NOMO-1 treated with DMSO at 0.1 percent for 48 hours (cell line): ENCODE data around the gene TRIM47.
A peak's percentile ranks its signal among the peaks of the same experiment; 100 is the strongest.
"Not testable (repeated sequence)": the region's sequence is repeated elsewhere in the genome, so short reads cannot be mapped to it uniquely, and the experiment has no call there.

Source experiments
- DNase-seq: peaks from one replicate; lab custom pipeline; 2025; ENCODE audit not compliant: unreplicated experiment; lab: John Stamatoyannopoulos, UW

The TRIM47 gene

GRCh38 chr17:75892556-75893224 lies 14.3 kb upstream of the TRIM47 start:
- DNase-seq, result no peak

GRCh38 chr17:75891605-75892555 lies 13.5 kb upstream of the TRIM47 start:
- no peak for DNase-seq

- DNase-seq, result no peak
These were observed 12.7 kb upstream of the TRIM47 start for GRCh38 chr17:75891022-75891604.

GRCh38 chr17:75889454-75889853 lies 11.1 kb upstream of the TRIM47 start:
- DNase-seq, result no peak

GRCh38 chr17:75888484-75888883 lies 10.1 kb upstream of the TRIM47 start:
- no peak for DNase-seq

GRCh38 chr17:75885860-75886259 lies 7.5 kb upstream of the TRIM47 start:
- not testable (repeated sequence) for DNase-seq

GRCh38 chr17:75885431-75885830 lies 7.0 kb upstream of the TRIM47 start:
- DNase-seq, result no peak

- no peak for DNase-seq
These were observed 3.5 kb upstream of the TRIM47 start for GRCh38 chr17:75881678-75882454.

- DNase-seq, result no peak
These were observed 1.9 kb upstream of the TRIM47 start for GRCh38 chr17:75880266-75880665.

GRCh38 chr17:75877752-75878173 lies 618 bp downstream of the TRIM47 start:
- peak; percentile 68 for DNase-seq

GRCh38 chr17:75876938-75877751 lies 1.2 kb downstream of the TRIM47 start:
- no peak for DNase-seq

- no peak for DNase-seq
These were observed 2.0 kb downstream of the TRIM47 start for GRCh38 chr17:75876190-75876937.

- no peak for DNase-seq
These were observed 2.5 kb downstream of the TRIM47 start for GRCh38 chr17:75875940-75876189.

GRCh38 chr17:75875182-75875939 lies 3.0 kb downstream of the TRIM47 start:
- no peak for DNase-seq

GRCh38 chr17:75874323-75875181 lies 3.8 kb downstream of the TRIM47 start:
- DNase-seq, result no peak

GRCh38 chr17:75873587-75874322 lies 4.6 kb downstream of the TRIM47 start:
- no peak for DNase-seq
